OCI-LY1 (cell line): ENCODE data around the gene KSR1.
"Not testable (repeated sequence)": the region's sequence is repeated elsewhere in the genome, so short reads cannot be mapped to it uniquely, and the experiment has no call there.

Source experiments
- EZH2 ChIP-seq: fragments of 200-600 bp; sonication (generic), shearing (Covaris generic); IDR thresholded peaks from 2 replicates; pipeline ENCODE4 v1.8.0; 2017; ENCODE audit warnings: borderline replicate concordance, mixed run types, mild to moderate bottlenecking, antibody characterized with exemption, low read length, moderate library complexity, mixed read lengths
- TF ChIP-seq, protein P1 (sequence below): fragments of 200-600 bp; sonication (generic), shearing (Covaris generic); IDR thresholded peaks from 2 replicates; pipeline ENCODE4 v1.5.1; 2017; ENCODE audit warnings: mild to moderate bottlenecking, antibody characterized with exemption, low read length, moderate library complexity, mixed read lengths

- TF ChIP-seq, protein P1, sequence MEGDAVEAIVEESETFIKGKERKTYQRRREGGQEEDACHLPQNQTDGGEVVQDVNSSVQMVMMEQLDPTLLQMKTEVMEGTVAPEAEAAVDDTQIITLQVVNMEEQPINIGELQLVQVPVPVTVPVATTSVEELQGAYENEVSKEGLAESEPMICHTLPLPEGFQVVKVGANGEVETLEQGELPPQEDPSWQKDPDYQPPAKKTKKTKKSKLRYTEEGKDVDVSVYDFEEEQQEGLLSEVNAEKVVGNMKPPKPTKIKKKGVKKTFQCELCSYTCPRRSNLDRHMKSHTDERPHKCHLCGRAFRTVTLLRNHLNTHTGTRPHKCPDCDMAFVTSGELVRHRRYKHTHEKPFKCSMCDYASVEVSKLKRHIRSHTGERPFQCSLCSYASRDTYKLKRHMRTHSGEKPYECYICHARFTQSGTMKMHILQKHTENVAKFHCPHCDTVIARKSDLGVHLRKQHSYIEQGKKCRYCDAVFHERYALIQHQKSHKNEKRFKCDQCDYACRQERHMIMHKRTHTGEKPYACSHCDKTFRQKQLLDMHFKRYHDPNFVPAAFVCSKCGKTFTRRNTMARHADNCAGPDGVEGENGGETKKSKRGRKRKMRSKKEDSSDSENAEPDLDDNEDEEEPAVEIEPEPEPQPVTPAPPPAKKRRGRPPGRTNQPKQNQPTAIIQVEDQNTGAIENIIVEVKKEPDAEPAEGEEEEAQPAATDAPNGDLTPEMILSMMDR, result not testable (repeated sequence)
- not testable (repeated sequence) for TF ChIP-seq EZH2
Measured at GRCh38 chr17:27666270-27666669, 210.0 kb downstream of the KSR1 start.
